Keratinocyte (primary cell): ENCODE measurements around the gene PIM3. TPM values are rescaled to one million over a fixed set of nuclear protein-coding genes. Genes with fewer than 3 reads are reported as not detected.

Experiments
- DNase-seq: peaks from one replicate; pipeline ENCODE4 v3.0.0-alpha.2; 2011; ENCODE audit warnings: low read depth, missing footprints, low spot score
- FAIRE-seq: peaks from 2 replicates; lab custom pipeline; 2011; peaks lifted over from hg19 to GRCh38; lab: Jason Lieb, UNC
- H2AFZ ChIP-seq: 2 replicates; pipeline ENCODE4 v1.6.0; 2012; ENCODE audit warnings: low read length, control low read depth, inconsistent platforms; ENCODE audit not compliant: control insufficient read depth
- H3K27ac ChIP-seq: 2 replicates; pipeline ENCODE4 v1.5.1; 2011; ENCODE audit warnings: low read length; ENCODE audit not compliant: control insufficient read depth, insufficient read depth
- H3K27me3 ChIP-seq: 3 replicates; pipeline ENCODE4 v1.6.0; 2011; ENCODE audit warnings: low read length; ENCODE audit not compliant: control insufficient read depth, insufficient read depth; ENCODE audit errors: extremely low read depth
- H3K36me3 ChIP-seq, 2 experiments: 2 replicates in 1 of 2; 3 replicates in 1 of 2; pipeline ENCODE4 v1.5.1; 2011; ENCODE audit warnings: low read length in 2 of 2, mild to moderate bottlenecking in 1 of 2; ENCODE audit not compliant: control insufficient read depth in 2 of 2, insufficient read depth in 2 of 2; ENCODE audit errors: extremely low read depth in 1 of 2
- H3K4me1 ChIP-seq: 3 replicates; pipeline ENCODE4 v1.5.1; 2011; ENCODE audit warnings: low read length; ENCODE audit not compliant: control insufficient read depth, insufficient read depth; ENCODE audit errors: extremely low read depth
- H3K4me2 ChIP-seq: 3 replicates; pipeline ENCODE4 v1.6.0; 2011; ENCODE audit warnings: low read depth, low read length; ENCODE audit not compliant: control insufficient read depth, insufficient read depth; ENCODE audit errors: extremely low read depth
- H3K4me3 ChIP-seq, 3 experiments: fragments of 200-600 bp in 1 of 3; sonication (generic) in 1 of 3; 2 replicates in 2 of 3; 3 replicates in 1 of 3; pipeline ENCODE4 v1.5.1; 2011 to 2016; ENCODE audit warnings: low read length in 3 of 3, mild to moderate bottlenecking in 3 of 3, control low read depth in 2 of 3, inconsistent platforms in 1 of 3, low read depth in 1 of 3, mixed read lengths in 1 of 3, mixed run types in 1 of 3, moderate library complexity in 1 of 3; ENCODE audit not compliant: control insufficient read depth in 2 of 3, insufficient read depth in 2 of 3; ENCODE audit errors: extremely low read depth in 1 of 3
- H3K79me2 ChIP-seq: 2 replicates; pipeline ENCODE4 v1.6.0; 2012; ENCODE audit warnings: low read length; ENCODE audit not compliant: control insufficient read depth, insufficient read depth
- H3K9ac ChIP-seq: 3 replicates; pipeline ENCODE4 v1.6.0; 2011; ENCODE audit warnings: low read length; ENCODE audit not compliant: control insufficient read depth, insufficient read depth; ENCODE audit errors: extremely low read depth
- H3K9me1 ChIP-seq: 3 replicates; pipeline ENCODE4 v1.6.0; 2011; ENCODE audit warnings: low read length; ENCODE audit not compliant: control insufficient read depth, insufficient read depth; ENCODE audit errors: extremely low read depth
- H3K9me3 ChIP-seq: 2 replicates; pipeline ENCODE4 v1.5.1; 2012; ENCODE audit warnings: low read depth, low read length; ENCODE audit not compliant: control insufficient read depth
- H4K20me1 ChIP-seq: 3 replicates; pipeline ENCODE4 v1.6.0; 2011; ENCODE audit warnings: low read length; ENCODE audit not compliant: control insufficient read depth, insufficient read depth; ENCODE audit errors: extremely low read depth
- CTCF ChIP-seq, 3 experiments: IDR thresholded peaks in 1 of 3; conservative IDR thresholded peaks in 1 of 3; optimal IDR thresholded peaks in 1 of 3; 2 replicates in 2 of 3; 3 replicates in 1 of 3; pipeline versions ENCODE3 to v1.5.1; 2011; ENCODE audit warnings: low read length in 3 of 3, mild to moderate bottlenecking in 3 of 3, moderate library complexity in 2 of 3, control low read depth in 1 of 3, inconsistent platforms in 1 of 3; ENCODE audit not compliant: insufficient read depth in 2 of 3; ENCODE audit errors: extremely low read depth in 1 of 3
- EZH2 ChIP-seq: IDR thresholded peaks from one replicate; pipeline ENCODE4 v1.6.1; 2012; ENCODE audit warnings: inconsistent platforms, mild to moderate bottlenecking, low read length, moderate library complexity
- dilution Hi-C: fragments of 300-500 bp; cut with MboI; formaldehyde crosslinking; loops from one replicate; pipeline ENCODE4 v1.7.0; 2020; ENCODE audit warnings: low sequenced_read_pairs; ENCODE audit not compliant: extremely low pct_ligation_motif_present
- polyA plus RNA-seq, 5 experiments: library from polyadenylated mRNA; depleted of rRNA in 3 of 5; stranded (reverse) in 3 of 5; stranded (forward) in 1 of 5; unstranded in 1 of 5; fragments of >200 nt; gene quantifications; 1 replicate in 1 of 5; 2 replicates in 3 of 5; 3 replicates in 1 of 5; pipeline versions ENCODE4 v1.2.1 to v1.2.3, GENCODE V29; 2011 to 2012; ENCODE audit warnings: missing spikeins in 2 of 5, low read depth in 1 of 5, low replicate concordance in 1 of 5

PIM3 gene
- polyA plus RNA-seq, 1 donor (not counting 4 experiments of a cell fraction or from before 2014, with no cell fraction given), result 3.4 TPM

DNA sequence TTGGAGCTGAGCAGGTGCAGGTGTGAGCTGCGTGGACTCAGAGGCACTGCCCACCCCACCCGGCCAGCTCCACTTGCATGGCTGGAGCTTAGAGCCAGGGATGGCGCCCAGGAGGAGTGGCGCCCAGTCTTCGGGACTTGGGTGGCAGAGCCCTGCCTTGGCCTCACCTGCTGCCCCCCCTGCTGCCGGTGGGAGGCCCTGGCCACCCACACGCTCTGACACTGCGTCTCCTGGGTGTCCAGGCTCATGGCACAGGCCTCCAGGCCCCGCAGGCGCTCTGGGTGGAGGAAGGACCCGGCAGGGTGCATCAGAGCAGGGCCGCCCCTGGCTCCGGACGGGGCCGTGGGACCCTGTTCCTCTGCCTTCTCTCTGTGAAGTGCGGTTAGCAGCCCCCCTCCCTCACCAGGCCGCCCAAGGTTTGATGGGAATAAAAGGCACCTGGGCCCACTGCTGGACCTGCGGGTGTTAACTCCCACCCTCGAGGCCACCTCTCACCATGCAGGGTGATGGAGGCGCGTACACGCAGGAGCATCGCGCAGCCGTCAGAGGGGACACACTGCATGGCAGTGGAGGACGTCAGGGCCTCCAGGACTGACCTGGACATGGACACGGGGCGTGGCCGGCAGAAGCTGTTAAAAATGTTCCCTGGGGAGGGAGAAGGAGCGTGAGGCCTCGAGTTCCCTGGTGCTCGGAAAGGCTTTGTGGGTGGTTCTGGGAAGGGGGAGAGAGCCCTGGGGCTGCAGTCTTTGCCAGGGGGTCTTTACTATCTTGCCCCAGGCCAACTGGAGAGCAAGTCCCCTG lies 40.2 kb downstream of the PIM3 start:
- TF ChIP-seq EZH2 (no peak), CTCF (optimal IDR thresholded peaks at IDR 0.05 in 1 of 3, IDR thresholded peaks at IDR 0.05 in 1 of 3, conservative IDR thresholded peaks at IDR 0.05 in 1 of 3; ENCODE audit: extremely low read depth in 1 of 3, insufficient read depth in 2 of 3, low read length in 3 of 3) (no peak)
- Histone ChIP-seq H2AFZ (no peak overlapping the region), H3K4me2 (no peak overlapping the region), H4K20me1 (no peaks in the 10 kb centered on the region), H3K9me3 (no peaks in the 10 kb centered on the region), H3K4me1 (no peaks in the 10 kb centered on the region), H3K9me1 (no peaks in the 10 kb centered on the region), H3K79me2 (no peaks in the 10 kb centered on the region), H3K4me3 (no peak overlapping the region), H3K27ac (no peak overlapping the region), H3K27me3 (peaks cover under 1% of the 10 kb centered on the region), H3K36me3 (no peaks in the 10 kb centered on the region), H3K9ac (no peak overlapping the region)
- no peak for FAIRE-seq
- dilution Hi-C loops, result no loop called here
- DNase-seq, result no peak

DNA sequence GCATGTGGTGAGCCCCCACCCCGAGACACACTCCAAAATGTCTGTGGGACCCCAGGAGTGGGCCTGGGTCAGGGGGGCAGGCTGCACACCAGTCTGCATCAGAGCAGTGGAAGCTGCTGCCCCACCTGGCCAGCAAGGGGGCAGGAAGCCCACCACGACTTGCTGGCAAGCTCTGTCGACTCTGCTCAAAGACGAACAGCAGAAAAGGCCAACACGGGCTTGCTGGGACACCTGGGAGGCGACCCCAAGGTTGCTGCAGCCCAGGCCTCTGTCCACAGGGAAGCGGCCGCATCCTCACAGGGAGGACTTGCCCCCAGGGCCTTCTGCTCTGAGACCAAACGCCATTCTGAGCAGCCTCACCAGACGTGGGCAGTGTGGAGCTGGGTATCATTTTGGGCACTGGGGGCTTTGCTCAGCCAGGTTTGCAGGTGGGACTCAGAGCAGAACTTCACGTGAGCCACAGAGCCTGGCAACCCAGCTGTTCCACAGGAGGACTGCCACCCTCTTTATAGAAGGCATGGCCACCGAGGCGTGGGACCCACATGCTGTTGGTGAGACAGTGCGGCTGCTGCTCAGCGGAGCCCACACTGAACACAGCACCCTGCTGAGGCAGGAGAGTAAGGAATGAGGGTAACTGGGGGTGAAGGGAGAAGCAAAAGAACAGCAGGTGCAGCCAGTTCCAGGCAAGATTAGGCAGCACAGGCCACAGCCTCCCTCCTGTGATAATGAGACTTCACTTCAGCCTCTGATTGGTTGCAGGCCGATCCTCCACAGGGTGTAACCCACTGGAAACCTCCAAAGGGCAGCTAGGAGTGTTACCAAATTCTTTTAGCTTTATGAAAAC lies 41.0 kb downstream of the PIM3 start:
- no peak for TF ChIP-seq EZH2
- TF ChIP-seq CTCF (optimal IDR thresholded peaks at IDR 0.05 in 1 of 3, IDR thresholded peaks at IDR 0.05 in 1 of 3, conservative IDR thresholded peaks at IDR 0.05 in 1 of 3; ENCODE audit: extremely low read depth in 1 of 3, insufficient read depth in 2 of 3, low read length in 3 of 3), result no peak
- no peaks in the 10 kb centered on the region for H3K9me1 ChIP-seq
- no peaks in the 10 kb centered on the region for H4K20me1 ChIP-seq
- H3K4me1 ChIP-seq, result no peaks in the 10 kb centered on the region
- no peak overlapping the region for H3K9ac ChIP-seq
- no peak overlapping the region for H3K27ac ChIP-seq
- H3K36me3 ChIP-seq, result no peaks in the 10 kb centered on the region
- H3K27me3 ChIP-seq, result no peaks in the 10 kb centered on the region
- dilution Hi-C loops, result no loop called here
- H3K9me3 ChIP-seq, result no peaks in the 10 kb centered on the region
- no peaks in the 10 kb centered on the region for H3K79me2 ChIP-seq
- no peak for FAIRE-seq
- H3K4me2 ChIP-seq, result no peak overlapping the region
- no peak for DNase-seq
- no peak overlapping the region for H2AFZ ChIP-seq
- H3K4me3 ChIP-seq, result no peak overlapping the region
